OCI-LY1 (cell line): ENCODE measurements around the gene C9orf50.

ENCODE experiments used
- H2AFZ ChIP-seq: fragments of 200-600 bp; sonication (generic), shearing (Covaris generic); 2 replicates; pipeline ENCODE4 v1.6.0; 2014; ENCODE audit warnings: antibody characterized with exemption, mild to moderate bottlenecking, low read length
- H3F3A ChIP-seq: fragments of 200-600 bp; sonication (generic), shearing (Covaris generic); 2 replicates; pipeline ENCODE4 v1.6.0; 2014; ENCODE audit warnings: mild to moderate bottlenecking, antibody characterized with exemption, low read length, moderate library complexity; ENCODE audit not compliant: insufficient read depth
- H3K27ac ChIP-seq: fragments of 200-600 bp; sonication (generic); 2 replicates; pipeline ENCODE4 v1.5.1; 2014; ENCODE audit warnings: low read length, mixed run types, mild to moderate bottlenecking, low read depth; ENCODE audit not compliant: poor library complexity, severe bottlenecking
- H3K27me3 ChIP-seq: fragments of 200-600 bp; sonication (generic); 2 replicates; pipeline ENCODE4 v1.6.0; 2014; ENCODE audit warnings: antibody characterized with exemption, mild to moderate bottlenecking, low read length, moderate library complexity; ENCODE audit not compliant: insufficient read depth
- H3K36me3 ChIP-seq: fragments of 200-600 bp; sonication (generic); 2 replicates; pipeline ENCODE4 v1.6.1; 2014; ENCODE audit warnings: mild to moderate bottlenecking, antibody characterized with exemption, low read length, moderate library complexity, mixed read lengths; ENCODE audit not compliant: insufficient read depth
- H3K4me1 ChIP-seq: fragments of 200-600 bp; sonication (generic); 2 replicates; pipeline ENCODE4 v1.5.1; 2014; ENCODE audit warnings: mild to moderate bottlenecking, low read length, moderate library complexity; ENCODE audit not compliant: insufficient read depth, severe bottlenecking
- H3K4me2 ChIP-seq: fragments of 200-600 bp; sonication (generic), shearing (Covaris generic); 2 replicates; pipeline ENCODE4 v1.6.1; 2014; ENCODE audit warnings: low read length
- H3K4me3 ChIP-seq: fragments of 200-600 bp; sonication (generic); 2 replicates; pipeline ENCODE4 v1.5.1; 2014; ENCODE audit warnings: low read length, low read depth, mild to moderate bottlenecking, mixed read lengths; ENCODE audit not compliant: poor library complexity, severe bottlenecking
- H3K79me2 ChIP-seq: fragments of 200-600 bp; shearing (Covaris generic); 2 replicates; pipeline ENCODE4 v1.6.1; 2016; ENCODE audit warnings: mixed run types, low read length, mixed read lengths; ENCODE audit not compliant: insufficient read depth
- H3K9ac ChIP-seq: fragments of 200-600 bp; sonication (generic), shearing (Covaris generic); 2 replicates; pipeline ENCODE4 v1.6.1; 2014; ENCODE audit warnings: mild to moderate bottlenecking, low read length, mixed read lengths
- H3K9me2 ChIP-seq: fragments of 200-600 bp; sonication (generic), shearing (Covaris generic); 2 replicates; pipeline ENCODE4 v1.6.1; 2014; ENCODE audit warnings: low read depth, mild to moderate bottlenecking, low read length, mixed read lengths
- H3K9me3 ChIP-seq: fragments of 200-600 bp; shearing (Covaris generic); 2 replicates; pipeline ENCODE4 v1.6.1; 2014; ENCODE audit warnings: low read length, mixed read lengths
- H4K20me1 ChIP-seq: fragments of 200-600 bp; sonication (generic), shearing (Covaris generic); 2 replicates; pipeline ENCODE4 v1.6.0; 2016; ENCODE audit warnings: mild to moderate bottlenecking, low read length; ENCODE audit not compliant: insufficient read depth
- CTCF ChIP-seq: fragments of 200-600 bp; sonication (generic), shearing (Covaris generic); IDR thresholded peaks from 2 replicates; pipeline ENCODE4 v1.5.1; 2017; ENCODE audit warnings: mild to moderate bottlenecking, antibody characterized with exemption, low read length, moderate library complexity, mixed read lengths
- EZH2 ChIP-seq: fragments of 200-600 bp; sonication (generic), shearing (Covaris generic); IDR thresholded peaks from 2 replicates; pipeline ENCODE4 v1.8.0; 2017; ENCODE audit warnings: borderline replicate concordance, mixed run types, mild to moderate bottlenecking, antibody characterized with exemption, low read length, moderate library complexity, mixed read lengths

The C9orf50 gene

GRCh38 chr9:129567329-129567728 lies 53.6 kb downstream of the C9orf50 start:
- Histone ChIP-seq H3K36me3 (no peaks in the 10 kb centered on the region), H2AFZ (no peak overlapping the region), H3K27me3 (no peaks in the 10 kb centered on the region; the same call in 1 of the 2 replicates), H4K20me1 (no peaks in the 10 kb centered on the region), H3K4me3 (no peak overlapping the region), H3F3A (no peaks in the 10 kb centered on the region), H3K9me3 (no peaks in the 10 kb centered on the region), H3K4me1 (no peaks in the 10 kb centered on the region), H3K27ac (no peak overlapping the region), H3K9me2 (no peaks in the 10 kb centered on the region), H3K79me2 (no peaks in the 10 kb centered on the region), H3K9ac (no peak overlapping the region), H3K4me2 (no peak overlapping the region)
- no peak for TF ChIP-seq EZH2
- no peak for TF ChIP-seq CTCF

- Histone ChIP-seq H3K36me3 (no peaks in the 10 kb centered on the region), H4K20me1 (no peaks in the 10 kb centered on the region), H3K9me3 (no peaks in the 10 kb centered on the region), H3K27me3 (no peaks in the 10 kb centered on the region; the same call in 1 of the 2 replicates), H3K4me2 (no peak overlapping the region), H3K27ac (no peak overlapping the region), H3K79me2 (no peaks in the 10 kb centered on the region), H3K9me2 (no peaks in the 10 kb centered on the region), H3K4me1 (no peaks in the 10 kb centered on the region), H3K4me3 (no peak overlapping the region), H3F3A (no peaks in the 10 kb centered on the region), H3K9ac (no peak overlapping the region), H2AFZ (no peak overlapping the region)
- TF ChIP-seq EZH2, result no peak
- no peak for TF ChIP-seq CTCF
Measured at GRCh38 chr9:129566563-129567266, 54.2 kb downstream of the C9orf50 start.

GRCh38 chr9:129562917-129563316 lies 58.0 kb downstream of the C9orf50 start:
- Histone ChIP-seq H3K9ac (no peak overlapping the region), H3K4me3 (no peak overlapping the region), H3K27me3 (no peaks in the 10 kb centered on the region; the same call in 1 of the 2 replicates), H3K27ac (no peak overlapping the region), H3K4me2 (no peak overlapping the region), H2AFZ (no peak overlapping the region), H3K36me3 (no peaks in the 10 kb centered on the region), H4K20me1 (no peaks in the 10 kb centered on the region), H3K79me2 (no peaks in the 10 kb centered on the region), H3F3A (no peaks in the 10 kb centered on the region), H3K9me2 (no peaks in the 10 kb centered on the region), H3K9me3 (no peaks in the 10 kb centered on the region), H3K4me1 (no peaks in the 10 kb centered on the region)
- no peak for TF ChIP-seq EZH2
- TF ChIP-seq CTCF, result no peak
